ENCODE results near the gene IGSF23. TPM values are rescaled to one million over a fixed set of nuclear protein-coding genes. Genes with fewer than 3 reads are reported as not detected.
"Not testable (repeated sequence)": the region's sequence is repeated elsewhere in the genome, so short reads cannot be mapped to it uniquely, and the experiment has no call there.

IGSF23 gene
- total RNA-seq, 1 experiment from 2014 or later, result not detected

DNA sequence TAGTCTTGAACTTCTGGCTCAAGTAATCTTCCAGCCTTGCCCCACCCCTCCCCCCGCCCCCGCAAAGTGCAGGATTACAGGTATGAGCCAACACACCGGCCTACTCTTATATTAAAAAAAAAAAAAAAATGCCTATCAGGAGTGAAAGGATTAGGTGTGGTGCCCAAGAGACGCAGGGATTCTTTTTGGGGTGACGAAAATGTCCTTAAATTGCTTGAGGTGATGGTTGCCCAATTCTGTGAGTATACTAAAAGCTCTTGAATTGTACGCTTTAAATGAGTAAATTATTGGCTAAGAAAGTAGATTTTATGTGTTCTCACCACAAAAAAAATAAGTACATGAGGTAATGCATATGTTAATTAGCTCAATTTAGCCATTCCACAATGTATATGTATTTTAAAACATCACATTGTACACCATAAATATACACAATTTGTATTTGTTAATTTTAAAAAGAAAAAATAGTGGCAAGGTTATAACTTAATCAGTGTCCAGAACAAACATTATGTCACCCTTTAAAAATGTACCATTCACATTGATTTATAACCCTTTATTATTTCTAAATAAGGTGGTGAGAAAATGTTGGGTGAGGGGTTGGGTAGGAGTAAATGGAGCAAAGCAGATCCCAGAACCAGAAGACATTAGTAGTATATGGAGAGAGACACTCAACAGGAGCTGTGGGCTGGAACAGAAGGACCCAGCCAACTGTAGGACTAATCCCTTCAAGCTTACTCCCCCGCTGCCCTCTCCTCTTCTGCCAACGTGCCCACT, 3.9 kb downstream of the IGSF23 start:
- DNase-seq, result no peak
- Histone ChIP-seq H3K36me3 (replicated peaks; ENCODE audit: control insufficient read depth, insufficient read depth, low read length) (no peaks in the 10 kb centered on the region), H3K4me3 (ENCODE audit: insufficient read depth, low read depth, low read length) (no peak overlapping the region), H3K27me3 (ENCODE audit: control insufficient read depth, insufficient read depth, low read length) (no peaks in the 10 kb centered on the region)

GRCh38 chr19:44618640-44619357, 5.4 kb downstream of the IGSF23 start:
- Histone ChIP-seq H3K4me3 (ENCODE audit: insufficient read depth, low read depth, low read length) (no peak overlapping the region), H3K36me3 (replicated peaks; ENCODE audit: control insufficient read depth, insufficient read depth, low read length) (no peaks in the 10 kb centered on the region), H3K27me3 (ENCODE audit: control insufficient read depth, insufficient read depth, low read length) (no peaks in the 10 kb centered on the region)
- no peak for DNase-seq

GRCh38 chr19:44620667-44621066, 7.3 kb downstream of the IGSF23 start:
- no peaks in the 10 kb centered on the region for H3K27me3 ChIP-seq (ENCODE audit: control insufficient read depth, insufficient read depth, low read length)
- no peak overlapping the region for H3K4me3 ChIP-seq (ENCODE audit: insufficient read depth, low read depth, low read length)
- no peak for DNase-seq
- H3K36me3 ChIP-seq (replicated peaks; ENCODE audit: control insufficient read depth, insufficient read depth, low read length), result no peaks in the 10 kb centered on the region

- no peak for DNase-seq
- Histone ChIP-seq H3K4me3 (ENCODE audit: insufficient read depth, low read depth, low read length) (no peak overlapping the region), H3K27me3 (ENCODE audit: control insufficient read depth, insufficient read depth, low read length) (no peaks in the 10 kb centered on the region), H3K36me3 (replicated peaks; ENCODE audit: control insufficient read depth, insufficient read depth, low read length) (no peaks in the 10 kb centered on the region)
These were observed 8.0 kb downstream of the IGSF23 start for GRCh38 chr19:44621367-44621766.

DNA sequence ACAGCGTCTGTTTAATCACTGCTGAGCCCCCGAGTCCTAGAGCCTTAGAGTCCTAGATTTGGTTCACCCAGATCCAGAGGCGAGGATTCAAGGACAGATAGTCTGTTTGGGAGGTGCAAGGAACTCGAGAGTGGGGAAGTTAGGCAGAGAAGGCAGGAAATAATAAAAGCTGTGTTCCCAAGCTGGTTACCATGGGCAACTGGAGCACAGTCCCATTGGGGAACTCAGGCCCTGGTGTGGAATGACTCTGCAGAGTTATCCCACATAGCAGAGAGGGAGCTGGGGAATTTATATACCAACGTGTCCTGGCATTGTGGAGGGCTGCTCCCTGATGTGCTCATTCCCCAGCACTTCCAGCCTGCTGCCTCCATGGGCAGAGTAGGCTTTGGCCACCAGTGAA, 9.7 kb downstream of the IGSF23 start:
- Histone ChIP-seq H3K36me3 (replicated peaks; ENCODE audit: control insufficient read depth, insufficient read depth, low read length) (no peaks in the 10 kb centered on the region), H3K27me3 (ENCODE audit: control insufficient read depth, insufficient read depth, low read length) (no peaks in the 10 kb centered on the region), H3K4me3 (ENCODE audit: insufficient read depth, low read depth, low read length) (no peak overlapping the region)
- no peak for DNase-seq

DNA sequence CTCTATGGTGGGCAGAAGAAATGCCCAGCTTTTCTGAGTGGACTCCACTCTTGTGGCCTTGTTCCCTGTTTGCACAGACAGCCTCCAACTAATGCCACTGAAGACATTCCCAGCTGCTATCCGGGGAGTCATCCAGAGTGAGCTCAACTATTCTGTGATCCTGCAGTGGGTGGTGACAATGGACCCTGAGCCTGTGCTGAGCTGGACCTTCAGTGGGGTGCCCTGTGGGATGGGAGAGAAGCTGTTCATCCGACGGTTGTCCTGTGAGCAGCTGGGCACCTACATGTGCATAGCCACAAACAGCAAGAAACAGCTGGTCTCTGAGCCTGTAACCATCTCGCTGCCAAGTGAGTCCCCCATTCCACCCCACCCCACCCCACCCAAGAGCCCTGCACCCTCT, 10.3 kb downstream of the IGSF23 start:
- H3K4me3 ChIP-seq (ENCODE audit: insufficient read depth, low read depth, low read length), result no peak overlapping the region
- DNase-seq, result no peak
- H3K36me3 ChIP-seq (replicated peaks; ENCODE audit: control insufficient read depth, insufficient read depth, low read length), result no peaks in the 10 kb centered on the region
- no peaks in the 10 kb centered on the region for H3K27me3 ChIP-seq (ENCODE audit: control insufficient read depth, insufficient read depth, low read length)

- no peaks in the 10 kb centered on the region for H3K27me3 ChIP-seq (ENCODE audit: control insufficient read depth, insufficient read depth, low read length)
- DNase-seq, result no peak
- no peak overlapping the region for H3K4me3 ChIP-seq (ENCODE audit: insufficient read depth, low read depth, low read length)
- H3K36me3 ChIP-seq (replicated peaks; ENCODE audit: control insufficient read depth, insufficient read depth, low read length), result no peaks in the 10 kb centered on the region; the same call in 1 of the 2 replicates
These were observed 11.5 kb downstream of the IGSF23 start for GRCh38 chr19:44624840-44625354.

DNA sequence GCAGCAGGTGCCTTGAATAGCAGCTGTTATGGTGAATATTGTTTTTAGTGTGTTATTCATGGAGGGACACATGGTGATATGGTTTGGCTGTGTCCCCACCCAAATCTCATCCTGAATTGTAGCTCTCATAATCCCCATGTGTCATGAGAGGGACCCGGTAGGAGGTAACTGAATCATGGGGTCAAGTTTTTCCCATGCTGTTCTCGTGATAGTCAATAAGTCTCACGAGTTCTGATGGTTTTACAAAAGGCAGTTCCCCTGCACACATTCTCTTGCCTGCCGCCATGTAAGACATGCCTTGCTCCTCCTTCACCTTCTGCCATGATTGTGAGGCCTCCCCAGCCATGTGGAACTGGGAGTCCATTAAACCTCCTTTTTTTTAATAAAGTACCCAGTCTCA, 12.3 kb downstream of the IGSF23 start:
- H3K36me3 ChIP-seq (replicated peaks; ENCODE audit: control insufficient read depth, insufficient read depth, low read length); H3K27me3 ChIP-seq (ENCODE audit: control insufficient read depth, insufficient read depth, low read length); H3K4me3 ChIP-seq (ENCODE audit: insufficient read depth, low read depth, low read length); DNase-seq: not testable (repeated sequence)

- H3K27me3 ChIP-seq (ENCODE audit: control insufficient read depth, insufficient read depth, low read length), result no peaks in the 10 kb centered on the region
- no peak for DNase-seq
- no peak overlapping the region for H3K4me3 ChIP-seq (ENCODE audit: insufficient read depth, low read depth, low read length)
- H3K36me3 ChIP-seq (replicated peaks; ENCODE audit: control insufficient read depth, insufficient read depth, low read length), result no peaks in the 10 kb centered on the region; the same call in 1 of the 2 replicates
These were observed 12.8 kb downstream of the IGSF23 start for GRCh38 chr19:44626048-44626624.

GRCh38 chr19:44627631-44628030, 14.3 kb downstream of the IGSF23 start:
- Histone ChIP-seq H3K4me3 (ENCODE audit: insufficient read depth, low read depth, low read length) (no peak overlapping the region), H3K36me3 (replicated peaks; ENCODE audit: control insufficient read depth, insufficient read depth, low read length) (no peaks in the 10 kb centered on the region; the same call in 1 of the 2 replicates), H3K27me3 (ENCODE audit: control insufficient read depth, insufficient read depth, low read length) (no peaks in the 10 kb centered on the region)
- DNase-seq, result no peak

- Histone ChIP-seq H3K4me3 (ENCODE audit: insufficient read depth, low read depth, low read length) (no peak overlapping the region), H3K27me3 (ENCODE audit: control insufficient read depth, insufficient read depth, low read length) (no peaks in the 10 kb centered on the region), H3K36me3 (replicated peaks; ENCODE audit: control insufficient read depth, insufficient read depth, low read length) (no peaks in the 10 kb centered on the region; the same call in 1 of the 2 replicates)
- DNase-seq, result no peak
These were observed 15.4 kb downstream of the IGSF23 start for GRCh38 chr19:44628793-44629192.

GRCh38 chr19:44631611-44632010, 18.2 kb downstream of the IGSF23 start:
- not testable (repeated sequence) for H3K27me3 ChIP-seq (ENCODE audit: control insufficient read depth, insufficient read depth, low read length); H3K36me3 ChIP-seq (replicated peaks; ENCODE audit: control insufficient read depth, insufficient read depth, low read length); H3K4me3 ChIP-seq (ENCODE audit: insufficient read depth, low read depth, low read length); DNase-seq

DNA sequence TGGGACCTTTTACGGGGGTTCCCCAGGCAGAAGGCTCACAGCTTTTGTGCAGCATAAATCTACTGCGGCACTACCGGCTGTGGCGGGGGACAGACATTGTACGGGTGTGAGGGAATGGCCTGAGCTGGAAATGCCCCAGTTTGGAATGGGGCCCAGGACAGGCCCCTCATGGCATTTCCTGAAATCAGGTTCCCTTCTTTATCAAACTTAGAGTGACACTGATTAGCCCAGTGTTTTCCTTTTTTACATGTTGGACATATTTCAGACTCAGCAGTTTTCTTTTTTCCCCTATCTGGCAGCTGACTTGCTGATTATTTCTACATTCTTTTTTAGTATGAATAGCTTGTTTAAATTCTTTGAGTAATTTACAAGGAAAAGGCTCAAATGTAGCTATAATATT, 20.7 kb downstream of the IGSF23 start:
- not testable (repeated sequence) for H3K36me3 ChIP-seq (replicated peaks; ENCODE audit: control insufficient read depth, insufficient read depth, low read length); H3K4me3 ChIP-seq (ENCODE audit: insufficient read depth, low read depth, low read length); DNase-seq; H3K27me3 ChIP-seq (ENCODE audit: control insufficient read depth, insufficient read depth, low read length)

DNA sequence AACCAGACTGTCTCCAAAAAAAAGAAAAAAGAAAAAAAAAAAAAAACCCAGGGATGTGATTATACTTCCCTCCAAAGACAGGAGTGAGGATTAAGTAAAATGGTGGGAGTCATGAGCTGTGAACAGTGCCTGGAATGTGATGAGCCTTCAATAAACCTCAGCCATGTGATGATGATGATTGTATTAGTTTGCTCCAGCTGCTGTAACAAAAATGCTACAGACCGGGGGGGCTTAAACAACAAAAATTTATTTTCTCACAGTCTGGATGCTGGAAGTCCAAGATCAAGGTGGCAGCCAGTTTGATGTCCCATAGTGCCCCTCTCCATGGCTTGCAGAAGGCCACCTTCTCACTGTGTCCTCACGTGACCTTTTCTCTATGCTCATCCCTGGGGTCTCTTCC, 21.4 kb downstream of the IGSF23 start:
- Histone ChIP-seq H3K27me3 (ENCODE audit: control insufficient read depth, insufficient read depth, low read length) (no peaks in the 10 kb centered on the region), H3K4me3 (ENCODE audit: insufficient read depth, low read depth, low read length) (no peak overlapping the region), H3K36me3 (replicated peaks; ENCODE audit: control insufficient read depth, insufficient read depth, low read length) (no peaks in the 10 kb centered on the region)
- DNase-seq, result no peak
